Hepatocyte (in vitro differentiated cells): ENCODE results near the gene GALNTL6. TPM values are rescaled to one million over a fixed set of nuclear protein-coding genes. Genes with fewer than 3 reads are reported as not detected.

Experiments
- DNase-seq: peaks from one replicate; pipeline ENCODE4 v3.0.0-alpha.2; 2016; ENCODE audit warnings: low spot score
- H2AFZ ChIP-seq: fragments of 200-600 bp; sonication (generic); 2 replicates; pipeline ENCODE4 v1.6.0; 2016; ENCODE audit warnings: antibody characterized with exemption, mild to moderate bottlenecking
- H3K27ac ChIP-seq: fragments of 200-600 bp; sonication (generic); 2 replicates; pipeline ENCODE4 v1.5.1; 2016; ENCODE audit warnings: mild to moderate bottlenecking
- H3K27me3 ChIP-seq: fragments of 200-600 bp; sonication (generic); 2 replicates; pipeline ENCODE4 v1.6.1; 2016
- H3K36me3 ChIP-seq: fragments of 200-600 bp; sonication (generic); replicated peaks from 2 replicates; pipeline ENCODE4 v1.5.1; 2016; ENCODE audit warnings: low read depth; ENCODE audit not compliant: insufficient read depth
- H3K4me1 ChIP-seq: fragments of 200-600 bp; sonication (generic); 2 replicates; pipeline ENCODE4 v1.5.1; 2016; ENCODE audit warnings: mild to moderate bottlenecking, moderate library complexity; ENCODE audit not compliant: insufficient read depth
- H3K4me2 ChIP-seq: fragments of 200-600 bp; sonication (generic); 2 replicates; pipeline ENCODE4 v1.6.0; 2016
- H3K4me3 ChIP-seq: fragments of 200-600 bp; sonication (generic); 2 replicates; pipeline ENCODE4 v1.5.1; 2016; ENCODE audit warnings: mild to moderate bottlenecking
- H3K79me2 ChIP-seq: fragments of 200-600 bp; sonication (generic); 2 replicates; pipeline ENCODE4 v1.6.0; 2017; ENCODE audit warnings: mild to moderate bottlenecking
- H3K9me2 ChIP-seq: fragments of 200-600 bp; sonication (generic); replicated peaks from 2 replicates; pipeline ENCODE4 v1.6.0; 2017; ENCODE audit warnings: mild to moderate bottlenecking; ENCODE audit not compliant: insufficient read depth
- H3K9me3 ChIP-seq: fragments of 200-600 bp; sonication (generic); 2 replicates; pipeline ENCODE4 v1.5.1; 2016; ENCODE audit warnings: low read depth, mild to moderate bottlenecking
- H4K20me1 ChIP-seq: fragments of 200-600 bp; sonication (generic); 2 replicates; pipeline ENCODE4 v1.6.0; 2016; ENCODE audit warnings: mild to moderate bottlenecking; ENCODE audit not compliant: insufficient read depth, poor library complexity, severe bottlenecking
- EZH2 ChIP-seq: fragments of 200-600 bp; sonication (generic); IDR thresholded peaks from 2 replicates; pipeline ENCODE4 v1.6.1; 2016; ENCODE audit warnings: antibody characterized with exemption, mild to moderate bottlenecking, borderline replicate concordance
- EZH2phosphoT487 ChIP-seq: fragments of 200-600 bp; sonication (generic); IDR thresholded peaks from one replicate; pipeline ENCODE4 v1.6.1; 2018; ENCODE audit warnings: antibody characterized with exemption, mild to moderate bottlenecking, low read depth, moderate library complexity; ENCODE audit not compliant: unreplicated experiment, severe bottlenecking
- WGBS: methylation state at CpG from one replicate; pipeline ENCODE4 v1.1.6; 2016; ENCODE audit warnings: low lambda C conversion rate; ENCODE audit errors: missing lambda C conversion rate; 5-methylcytosine and 5-hydroxymethylcytosine counted together
- polyA plus RNA-seq: library from polyadenylated mRNA; unstranded; fragments of >200 nt; fragmentation: Nextera tagmentation; extraction: Ambion mirVana; gene quantifications from 2 replicates; pipeline ENCODE4 v1.2.1, GENCODE V29; 2016
- total RNA-seq: library from RNA; depleted of rRNA; stranded (reverse); fragments of >200 nt; gene quantifications from 2 replicates; pipeline ENCODE4 v1.2.3, GENCODE V29; 2014
- TF ChIP-seq, protein P1 (sequence below): fragments of 200-600 bp; sonication (generic); IDR thresholded peaks from 2 replicates; pipeline ENCODE4 v1.5.1; 2016; ENCODE audit warnings: antibody characterized with exemption, mild to moderate bottlenecking; ENCODE audit not compliant: poor library complexity

Gene GALNTL6
- total and polyA plus RNA-seq, 2 experiments from 2014 or later, result 0.53 to 0.74 TPM

GRCh38 chr4:171846893-171847292 lies 33.7 kb downstream of the GALNTL6 start:
- TF ChIP-seq EZH2phosphoT487 (no peak), EZH2 (no peak)
- TF ChIP-seq, protein P1, sequence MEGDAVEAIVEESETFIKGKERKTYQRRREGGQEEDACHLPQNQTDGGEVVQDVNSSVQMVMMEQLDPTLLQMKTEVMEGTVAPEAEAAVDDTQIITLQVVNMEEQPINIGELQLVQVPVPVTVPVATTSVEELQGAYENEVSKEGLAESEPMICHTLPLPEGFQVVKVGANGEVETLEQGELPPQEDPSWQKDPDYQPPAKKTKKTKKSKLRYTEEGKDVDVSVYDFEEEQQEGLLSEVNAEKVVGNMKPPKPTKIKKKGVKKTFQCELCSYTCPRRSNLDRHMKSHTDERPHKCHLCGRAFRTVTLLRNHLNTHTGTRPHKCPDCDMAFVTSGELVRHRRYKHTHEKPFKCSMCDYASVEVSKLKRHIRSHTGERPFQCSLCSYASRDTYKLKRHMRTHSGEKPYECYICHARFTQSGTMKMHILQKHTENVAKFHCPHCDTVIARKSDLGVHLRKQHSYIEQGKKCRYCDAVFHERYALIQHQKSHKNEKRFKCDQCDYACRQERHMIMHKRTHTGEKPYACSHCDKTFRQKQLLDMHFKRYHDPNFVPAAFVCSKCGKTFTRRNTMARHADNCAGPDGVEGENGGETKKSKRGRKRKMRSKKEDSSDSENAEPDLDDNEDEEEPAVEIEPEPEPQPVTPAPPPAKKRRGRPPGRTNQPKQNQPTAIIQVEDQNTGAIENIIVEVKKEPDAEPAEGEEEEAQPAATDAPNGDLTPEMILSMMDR, result no peak
- WGBS, result 80% methylated on average over 2 of the region's 2 CpGs

GRCh38 chr4:171847751-171848150 lies 34.5 kb downstream of the GALNTL6 start:
- H3K4me3 ChIP-seq, result no peak overlapping the region
- 83% methylated on average over 1 of the region's 1 CpG for WGBS
- H2AFZ ChIP-seq, result no peak overlapping the region

More at GRCh38 chr4:171846893-171847292, 33.7 kb downstream of the GALNTL6 start:
- Histone ChIP-seq H4K20me1 (no peaks in the 10 kb centered on the region), H3K4me2 (no peak overlapping the region), H3K27ac (no peak overlapping the region), H3K79me2 (no peaks in the 10 kb centered on the region), H3K9me2 (no peaks in the 10 kb centered on the region), H3K36me3 (no peaks in the 10 kb centered on the region), H3K9me3 (no peaks in the 10 kb centered on the region), H3K4me1 (no peaks in the 10 kb centered on the region), H2AFZ (no peak overlapping the region), H3K27me3 (no peaks in the 10 kb centered on the region), H3K4me3 (no peak overlapping the region)
- no peak for DNase-seq

GRCh38 chr4:171849686-171850222 lies 36.5 kb downstream of the GALNTL6 start:
- TF ChIP-seq, protein P1, result no peak
- TF ChIP-seq EZH2phosphoT487 (no peak), EZH2 (no peak)
- Histone ChIP-seq H3K79me2 (no peaks in the 10 kb centered on the region), H3K4me1 (no peaks in the 10 kb centered on the region), H3K36me3 (no peaks in the 10 kb centered on the region), H3K27me3 (no peaks in the 10 kb centered on the region), H2AFZ (no peak overlapping the region), H3K4me3 (no peak overlapping the region), H3K4me2 (no peak overlapping the region), H3K27ac (no peak overlapping the region), H3K9me2 (no peaks in the 10 kb centered on the region), H4K20me1 (no peaks in the 10 kb centered on the region), H3K9me3 (no peaks in the 10 kb centered on the region)
- no peak for DNase-seq
- WGBS, result 93% methylated on average over 8 of the region's 8 CpGs

More at GRCh38 chr4:171847751-171848150, 34.5 kb downstream of the GALNTL6 start:
- H3K79me2 ChIP-seq, result no peaks in the 10 kb centered on the region
- H3K9me3 ChIP-seq, result no peaks in the 10 kb centered on the region
- no peaks in the 10 kb centered on the region for H3K9me2 ChIP-seq
- H3K36me3 ChIP-seq, result no peaks in the 10 kb centered on the region
- TF ChIP-seq EZH2phosphoT487, result no peak
- TF ChIP-seq, protein P1, result no peak
- TF ChIP-seq EZH2, result no peak
- H3K27me3 ChIP-seq, result no peaks in the 10 kb centered on the region
- H3K4me1 ChIP-seq, result no peaks in the 10 kb centered on the region
- DNase-seq, result no peak
- no peak overlapping the region for H3K27ac ChIP-seq
- H3K4me2 ChIP-seq, result no peak overlapping the region
- H4K20me1 ChIP-seq, result no peaks in the 10 kb centered on the region

DNA sequence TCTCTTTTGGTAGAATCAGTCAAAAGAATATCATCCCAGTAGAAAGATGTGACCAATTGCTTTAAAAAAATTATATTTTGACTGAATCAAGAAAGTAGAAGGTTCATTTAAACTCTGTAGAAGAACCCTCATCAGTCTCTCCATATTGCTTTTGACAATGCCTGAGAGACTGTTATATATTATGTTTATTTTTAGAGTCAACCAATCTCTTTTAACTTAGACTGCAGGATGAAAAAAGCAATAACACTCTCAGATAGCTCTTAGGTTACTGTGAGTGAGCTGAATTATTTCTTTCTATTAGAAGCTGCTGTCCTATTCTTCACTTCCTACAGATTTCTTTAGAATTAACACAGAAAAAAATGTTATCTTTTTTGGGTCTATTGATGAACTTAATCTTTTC lies 38.1 kb downstream of the GALNTL6 start:
- no peak for DNase-seq

More for the DNA sequence above, 38.1 kb downstream of the GALNTL6 start:
- no peaks in the 10 kb centered on the region for H4K20me1 ChIP-seq
- no peak overlapping the region for H3K27ac ChIP-seq
- no peak overlapping the region for H3K4me2 ChIP-seq
- no peaks in the 10 kb centered on the region for H3K27me3 ChIP-seq
- no peaks in the 10 kb centered on the region for H3K9me3 ChIP-seq
- no peak overlapping the region for H3K4me3 ChIP-seq
- H3K79me2 ChIP-seq, result no peaks in the 10 kb centered on the region
- H2AFZ ChIP-seq, result no peak overlapping the region
- H3K9me2 ChIP-seq, result no peaks in the 10 kb centered on the region
- no peaks in the 10 kb centered on the region for H3K4me1 ChIP-seq
- no peaks in the 10 kb centered on the region for H3K36me3 ChIP-seq
- no peak for TF ChIP-seq EZH2phosphoT487
- TF ChIP-seq, protein P1, result no peak
- TF ChIP-seq EZH2, result no peak
